ENCODE data around the gene POU2F2.
A peak's percentile ranks its signal among the peaks of the same experiment; 100 is the strongest.

The POU2F2 gene

DNA sequence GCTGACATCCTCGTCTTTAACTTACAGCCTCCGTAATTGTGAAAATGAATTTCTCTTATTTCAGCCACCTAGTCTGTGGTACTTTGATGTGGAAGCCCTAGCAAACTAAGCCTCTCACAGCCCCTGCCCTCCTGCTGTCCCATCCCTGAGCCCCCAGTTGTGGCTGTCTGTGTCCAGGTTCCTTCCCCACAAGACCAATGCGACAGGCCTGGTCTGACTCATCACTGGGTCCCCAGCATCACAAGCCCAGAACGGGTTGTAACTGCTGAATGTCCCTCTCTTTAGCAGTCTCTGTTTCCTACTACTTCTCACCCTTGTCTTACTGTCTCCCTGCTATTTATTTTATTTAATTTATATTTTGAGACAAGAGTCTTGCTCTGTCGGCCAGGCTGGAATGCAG, 5.7 kb downstream of the POU2F2 start:
- DNase-seq (ENCODE audit: extremely low read depth in 1 of 2, low read depth in 1 of 2) = no peak

DNA sequence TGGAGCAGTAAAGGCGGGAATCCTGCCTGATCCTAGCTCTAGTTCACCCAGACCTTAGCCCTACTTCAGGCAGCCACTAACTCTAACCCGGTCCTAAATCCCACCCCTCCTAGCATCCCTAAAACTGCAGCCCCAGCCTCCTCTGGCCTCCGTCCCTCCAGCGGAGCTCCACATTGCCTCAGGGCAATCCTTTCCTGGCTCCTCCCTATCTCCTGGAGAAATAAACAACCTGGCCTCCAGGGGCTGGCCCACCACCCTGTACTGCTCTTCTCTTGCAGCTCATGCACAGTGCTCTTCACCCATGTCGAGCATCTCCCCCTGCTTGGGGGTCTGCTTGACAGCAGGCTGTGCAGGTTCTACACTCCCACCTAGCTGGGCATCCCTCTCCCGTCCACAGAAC, 6.7 kb downstream of the POU2F2 start:
- DNase-seq (ENCODE audit: extremely low read depth in 1 of 2, low read depth in 1 of 2) = no peak

DNA sequence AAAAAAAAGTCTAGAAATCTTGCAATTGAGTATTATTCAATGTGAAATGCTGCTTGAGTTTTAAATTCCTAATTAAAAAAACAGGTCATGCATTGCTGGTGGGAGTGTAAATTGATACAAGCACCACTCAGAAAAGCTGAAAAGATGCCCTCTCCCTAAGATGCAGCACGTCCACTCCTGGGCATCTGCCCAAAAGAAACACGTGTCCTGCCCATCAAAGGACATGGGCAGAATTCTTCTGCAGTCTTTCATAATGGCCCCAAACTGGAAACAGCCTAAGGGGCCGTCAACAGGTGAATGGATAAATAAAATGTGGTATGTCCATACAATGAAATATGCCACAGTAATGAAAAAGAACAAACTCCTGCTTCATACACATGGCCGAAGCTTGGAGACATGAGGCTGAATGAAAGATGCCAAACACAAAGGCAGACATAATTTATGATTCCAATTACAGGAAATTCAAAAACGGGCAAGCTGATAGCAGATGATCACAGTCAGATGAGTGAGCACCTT, 7.8 kb downstream of the POU2F2 start:
- DNase-seq (ENCODE audit: extremely low read depth in 1 of 2, low read depth in 1 of 2) = no peak

DNA sequence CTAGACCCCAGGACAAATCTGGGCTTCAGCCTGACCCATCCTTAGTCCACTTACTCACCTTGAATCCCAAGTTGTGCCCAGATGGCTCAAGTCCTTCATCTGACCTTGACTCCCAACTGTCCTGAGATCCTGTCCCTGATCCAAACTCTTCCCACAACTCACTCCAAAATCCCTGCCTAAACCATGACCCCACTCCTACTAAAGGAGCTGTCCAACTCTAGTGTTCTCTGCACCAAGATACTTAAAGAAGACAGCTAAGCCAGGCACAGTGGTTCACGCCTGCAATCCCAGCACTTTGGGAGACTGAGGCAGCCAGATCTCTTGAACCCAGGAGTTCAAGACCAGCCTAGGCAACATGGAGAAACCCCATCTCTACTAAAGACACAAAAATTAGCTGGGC, 8.5 kb downstream of the POU2F2 start:
- DNase-seq (ENCODE audit: extremely low read depth in 1 of 2, low read depth in 1 of 2) = no peak

DNA sequence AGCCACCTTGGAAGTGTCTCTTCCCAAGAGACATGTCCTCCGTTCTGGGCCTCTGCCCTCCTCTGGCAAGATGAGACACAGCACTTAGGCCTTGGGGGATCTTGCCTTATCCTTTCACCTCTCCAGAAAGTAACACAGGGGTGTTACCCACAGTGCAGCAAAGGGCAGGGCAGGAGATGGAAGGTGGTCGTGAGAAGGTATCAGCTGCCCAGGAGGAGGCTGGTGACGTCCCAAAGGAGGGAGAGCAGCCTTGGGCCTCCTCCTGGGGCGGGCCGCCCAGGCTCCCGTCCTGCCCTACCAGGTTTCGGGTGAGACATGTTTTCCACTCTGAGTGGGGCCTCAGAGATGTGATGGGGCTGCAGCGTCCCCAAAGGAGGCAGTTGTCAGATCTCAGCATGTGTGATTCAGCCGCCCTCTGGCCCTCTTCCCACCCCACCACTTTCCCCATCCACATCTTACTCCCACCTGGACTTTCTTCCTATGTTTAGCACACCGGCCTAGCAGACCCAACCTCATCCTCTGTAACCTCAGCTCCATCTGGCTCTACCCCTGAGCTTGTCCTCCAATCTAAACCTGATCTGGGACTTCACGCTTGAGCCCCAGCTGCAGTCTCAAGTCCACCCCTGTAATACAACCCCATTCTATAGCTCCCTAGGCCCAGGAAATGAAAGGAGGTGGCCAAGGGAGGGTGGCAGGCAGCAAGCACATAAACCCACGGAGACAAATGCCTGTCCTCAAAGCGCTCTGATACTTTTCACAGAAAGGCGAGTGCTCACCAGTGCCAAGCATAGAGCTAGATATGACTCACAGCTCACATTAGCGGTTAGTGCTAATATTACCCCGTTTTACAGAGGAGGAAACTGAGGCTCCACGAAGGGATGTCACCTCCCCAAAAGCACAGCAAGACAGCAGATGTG, 9.3 kb downstream of the POU2F2 start:
- peak; percentile 19 to 36 for DNase-seq (ENCODE audit: extremely low read depth in 1 of 2, low read depth in 1 of 2)

DNA sequence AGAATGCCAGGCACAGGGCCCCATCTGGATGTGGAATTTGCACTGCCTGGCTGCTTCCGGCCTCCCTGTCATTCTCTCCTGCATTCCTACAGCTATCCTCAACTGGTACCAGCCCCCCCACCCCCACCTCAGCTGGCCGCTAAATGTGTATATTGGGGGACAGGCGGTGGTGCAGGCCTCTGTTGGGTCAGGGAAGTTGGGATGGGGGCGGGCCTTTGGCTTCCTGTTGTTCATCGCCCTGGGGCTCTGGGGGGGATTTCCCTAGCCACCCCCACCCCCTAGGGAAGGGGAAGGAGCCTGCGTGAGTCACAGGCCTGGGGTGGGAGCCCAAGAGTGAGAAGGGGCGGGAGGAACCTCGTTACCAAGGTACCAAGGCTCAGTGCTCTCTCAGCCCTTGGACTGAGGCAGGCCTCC, 10.6 kb downstream of the POU2F2 start:
- DNase-seq (ENCODE audit: extremely low read depth in 1 of 2, low read depth in 1 of 2) = peak; percentile 55 to 64

DNA sequence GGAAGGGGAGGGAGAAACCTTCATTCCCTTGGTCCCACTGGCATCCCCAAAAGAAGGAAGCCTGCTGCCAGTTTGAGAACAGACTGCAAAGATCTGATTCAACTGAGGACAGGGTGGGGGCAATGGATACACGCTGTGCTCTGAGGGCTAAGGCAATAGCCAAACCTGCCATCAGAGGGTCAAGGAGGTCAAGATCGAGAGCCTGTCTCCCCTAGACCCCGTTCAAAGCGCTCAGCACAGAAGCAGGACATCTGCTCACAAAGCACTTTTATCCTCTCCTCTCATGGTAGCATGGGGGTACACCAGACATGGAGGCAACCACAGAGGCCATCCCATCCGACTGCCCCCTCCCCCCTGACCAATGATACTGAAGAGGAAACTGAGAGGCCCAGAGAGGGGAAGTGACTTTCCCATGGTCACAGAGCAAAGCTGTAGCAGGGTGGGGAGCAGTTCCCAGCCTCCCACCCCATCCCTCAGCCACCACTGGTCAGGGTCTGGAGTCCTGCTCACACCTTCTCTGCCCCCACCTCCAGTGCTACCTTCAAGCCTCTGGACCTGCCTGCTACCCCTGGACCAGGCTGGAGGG, 11.1 kb downstream of the POU2F2 start:
- DNase-seq (ENCODE audit: extremely low read depth in 1 of 2, low read depth in 1 of 2) = no peak

DNA sequence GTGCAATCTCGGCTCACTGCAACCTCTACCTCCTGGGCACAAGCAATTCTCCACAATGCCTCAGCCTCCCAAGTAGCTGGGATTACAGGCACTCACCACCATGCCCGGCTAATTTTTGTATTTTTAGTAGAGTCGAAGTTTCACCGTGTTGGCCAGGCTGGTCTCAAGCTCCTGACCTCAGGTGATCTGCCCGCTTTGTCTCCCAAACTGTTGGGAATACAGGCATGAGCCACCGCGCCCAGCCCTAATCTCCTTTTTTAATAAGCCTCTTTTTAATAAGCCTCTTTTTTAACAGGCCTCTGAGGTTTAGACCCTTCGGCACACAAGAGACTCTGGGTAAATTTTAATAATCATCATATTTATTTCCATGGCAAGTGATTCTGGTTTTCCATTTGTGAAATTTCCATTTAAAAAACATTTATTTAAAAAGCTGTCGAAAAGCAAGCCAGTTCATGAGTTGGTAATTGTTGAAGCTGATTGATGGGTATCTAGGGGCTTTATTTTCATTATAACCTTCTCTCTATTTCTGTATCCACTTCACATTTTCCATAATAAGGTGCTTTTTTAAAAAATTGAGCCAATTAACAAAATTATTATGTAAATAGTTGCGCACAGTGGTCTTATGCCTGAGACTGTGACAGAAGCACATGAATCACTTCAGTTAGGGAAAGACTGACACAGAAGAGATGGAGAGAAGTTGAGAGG, 11.8 kb downstream of the POU2F2 start:
- no peak for DNase-seq (ENCODE audit: extremely low read depth in 1 of 2, low read depth in 1 of 2)

DNA sequence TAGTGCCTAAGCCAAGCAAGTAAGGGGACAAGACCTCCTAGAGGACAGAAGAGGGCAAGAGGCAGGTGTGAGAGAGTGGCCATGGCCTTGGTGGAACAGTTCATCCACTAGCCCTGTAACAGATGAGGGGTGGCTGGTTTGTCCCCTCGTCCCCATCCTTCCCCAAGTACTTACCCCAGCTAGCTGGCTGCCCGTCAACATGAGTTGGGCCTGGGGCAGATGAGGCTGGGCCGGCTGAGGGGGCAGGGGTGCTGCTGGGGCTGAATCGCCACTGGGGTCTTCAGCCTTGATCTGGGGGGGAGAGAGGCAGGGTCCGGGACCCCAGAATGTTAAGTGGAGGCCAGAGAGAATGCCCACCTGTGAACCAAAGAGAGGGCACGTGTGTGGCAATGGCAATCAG, 15.2 kb downstream of the POU2F2 start:
- DNase-seq (ENCODE audit: extremely low read depth in 1 of 2, low read depth in 1 of 2) = no peak

DNA sequence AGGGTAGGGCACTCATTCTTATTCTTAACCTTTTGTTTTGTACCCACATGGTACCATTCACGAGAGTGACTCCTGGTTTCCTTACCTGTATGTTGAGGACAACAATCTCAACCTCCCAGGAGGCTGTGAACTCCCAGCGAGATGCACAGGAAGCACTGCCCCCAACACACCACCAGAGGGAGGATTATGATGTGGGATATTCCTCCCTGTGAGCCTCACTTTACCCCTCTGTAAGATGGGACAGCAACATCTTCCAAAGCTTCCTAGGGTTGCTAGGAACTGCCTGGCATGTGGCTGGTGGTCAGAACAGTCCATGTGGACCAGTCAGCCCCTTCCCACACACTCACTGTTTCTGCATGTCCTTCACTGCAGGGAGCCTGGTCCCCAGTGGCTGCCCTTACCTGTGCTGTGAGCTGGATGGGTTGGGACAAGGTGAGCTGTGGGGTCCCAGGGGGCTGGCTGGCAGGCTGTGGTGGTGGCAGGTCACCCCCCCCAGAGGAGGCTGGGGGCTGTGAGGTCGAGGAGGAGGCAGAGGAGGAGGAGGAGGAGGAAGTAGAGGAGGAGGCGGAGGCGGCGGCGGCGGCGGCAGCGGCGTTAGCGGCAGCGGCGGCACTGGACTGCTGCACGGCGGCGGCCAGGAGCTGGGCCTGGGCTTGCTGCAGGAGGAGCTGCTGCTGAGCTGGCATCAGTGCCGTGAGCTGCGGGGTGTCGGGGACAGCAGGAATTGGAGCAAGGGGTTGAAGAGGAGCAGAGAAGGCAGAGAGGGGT, 15.8 kb downstream of the POU2F2 start:
- DNase-seq (ENCODE audit: extremely low read depth in 1 of 2, low read depth in 1 of 2) = no peak

DNA sequence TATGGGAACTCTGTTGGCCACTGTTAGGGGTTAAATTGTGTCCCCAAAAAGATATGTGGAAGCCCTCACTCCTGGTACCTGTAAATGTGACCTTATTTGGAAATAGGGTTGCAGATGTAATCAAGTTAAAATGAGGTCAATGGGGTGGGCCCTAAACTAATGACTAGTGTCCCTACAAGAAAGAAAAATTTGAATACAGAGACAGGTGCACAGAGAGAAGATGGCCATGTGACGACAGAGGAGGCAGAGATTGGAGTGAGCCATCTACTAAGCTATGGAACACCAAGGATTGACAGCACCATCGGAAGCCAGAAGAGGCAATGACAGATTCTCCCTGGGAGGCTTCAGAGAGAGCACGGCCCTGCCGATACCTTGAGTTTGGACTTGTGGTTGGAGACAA, 16.5 kb downstream of the POU2F2 start:
- DNase-seq (ENCODE audit: extremely low read depth in 1 of 2, low read depth in 1 of 2) = no peak

DNA sequence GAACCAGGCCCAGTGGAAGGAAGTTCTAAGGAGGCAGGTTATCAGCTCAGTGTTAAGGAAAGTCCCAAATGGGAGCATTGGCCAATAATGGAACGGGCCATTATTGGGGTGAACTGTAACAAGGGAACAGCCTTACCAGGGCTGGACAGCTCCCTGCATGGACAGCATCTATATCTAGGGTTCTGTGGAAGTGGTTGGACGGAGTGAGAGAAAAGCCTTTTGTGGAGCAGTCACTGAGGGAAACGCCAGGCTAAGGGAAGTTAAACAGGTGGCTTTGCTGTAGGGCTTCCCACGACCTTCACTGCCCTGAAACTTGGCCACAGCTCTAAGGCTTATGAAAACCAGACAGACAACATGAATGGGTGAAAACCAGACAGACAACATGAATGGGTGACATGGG, 17.0 kb downstream of the POU2F2 start:
- DNase-seq (ENCODE audit: extremely low read depth in 1 of 2, low read depth in 1 of 2) = no peak

DNA sequence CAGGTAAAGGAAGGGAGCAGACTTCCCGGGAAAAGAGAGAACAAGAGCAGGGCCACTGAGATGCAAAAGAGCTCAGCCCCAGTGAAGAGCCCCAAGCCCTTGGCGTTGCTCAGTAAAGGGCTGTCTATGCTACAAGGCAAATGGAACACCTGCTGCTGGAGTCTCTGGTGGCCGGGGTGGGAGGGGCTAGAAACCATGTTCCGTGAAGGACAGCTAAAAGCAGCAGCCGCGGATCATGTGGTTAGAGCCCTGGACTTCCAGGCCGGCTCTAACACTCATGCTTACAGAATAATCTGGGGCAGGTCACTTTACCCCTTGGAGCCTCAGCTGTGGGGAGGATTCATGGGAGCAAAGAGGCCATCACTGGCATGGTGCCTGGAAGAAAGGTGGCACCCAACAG, 17.8 kb downstream of the POU2F2 start:
- DNase-seq (ENCODE audit: extremely low read depth in 1 of 2, low read depth in 1 of 2) = no peak

DNA sequence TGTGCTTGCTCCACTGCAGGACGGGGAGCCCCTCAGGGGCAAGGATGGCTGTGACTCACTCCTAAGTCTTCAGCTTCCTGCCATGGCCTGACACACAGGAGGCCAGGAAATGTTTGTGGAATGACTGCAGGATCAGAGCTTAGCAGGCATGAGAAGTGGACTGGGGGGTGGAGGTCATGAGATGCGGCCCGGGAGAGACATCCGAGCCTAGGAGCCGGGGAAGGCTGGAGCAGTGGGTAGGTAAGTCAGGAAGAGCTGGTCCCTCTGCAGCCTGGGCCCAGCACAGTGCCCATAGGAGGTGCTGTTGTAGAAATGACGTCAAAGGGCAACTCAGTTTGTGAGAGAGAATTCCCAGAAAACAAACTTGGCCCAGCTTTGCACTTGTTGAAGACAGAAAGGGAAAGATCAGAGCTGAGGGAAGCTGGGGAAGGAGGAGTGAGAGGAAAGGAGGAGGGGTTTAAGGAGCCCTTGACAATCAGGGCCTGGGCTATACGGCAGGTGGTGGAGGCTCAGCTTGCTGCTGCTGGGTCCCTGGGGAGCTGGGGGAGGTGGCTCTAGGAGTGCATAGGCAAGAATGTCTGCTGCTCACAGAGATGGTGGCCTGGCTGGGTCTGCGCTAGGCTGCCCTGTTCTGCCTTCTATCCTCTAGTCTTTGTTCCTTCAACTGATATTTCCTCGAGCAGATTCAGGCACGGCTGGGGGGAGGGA, 18.5 kb downstream of the POU2F2 start:
- DNase-seq (ENCODE audit: extremely low read depth in 1 of 2, low read depth in 1 of 2) = no peak

DNA sequence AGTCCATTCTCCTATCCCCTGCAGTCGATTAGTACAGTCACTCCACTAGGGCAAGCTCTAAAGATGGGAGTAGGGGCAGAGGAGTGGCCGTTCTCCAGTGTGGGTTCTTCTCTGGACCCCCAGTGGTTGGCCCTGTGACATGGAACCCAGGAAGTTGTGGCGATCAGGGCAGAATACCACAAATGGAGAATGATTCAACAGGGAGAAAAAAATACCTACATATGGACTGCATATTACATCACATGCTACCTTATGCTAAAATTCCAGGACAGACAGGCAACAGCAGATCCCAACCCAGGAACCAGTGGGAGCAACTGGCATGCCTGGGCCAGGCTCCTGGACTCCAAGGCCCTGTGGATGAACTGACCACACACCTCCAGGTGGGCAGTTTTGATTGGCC, 20.4 kb downstream of the POU2F2 start:
- DNase-seq (ENCODE audit: extremely low read depth in 1 of 2, low read depth in 1 of 2) = no peak

DNA sequence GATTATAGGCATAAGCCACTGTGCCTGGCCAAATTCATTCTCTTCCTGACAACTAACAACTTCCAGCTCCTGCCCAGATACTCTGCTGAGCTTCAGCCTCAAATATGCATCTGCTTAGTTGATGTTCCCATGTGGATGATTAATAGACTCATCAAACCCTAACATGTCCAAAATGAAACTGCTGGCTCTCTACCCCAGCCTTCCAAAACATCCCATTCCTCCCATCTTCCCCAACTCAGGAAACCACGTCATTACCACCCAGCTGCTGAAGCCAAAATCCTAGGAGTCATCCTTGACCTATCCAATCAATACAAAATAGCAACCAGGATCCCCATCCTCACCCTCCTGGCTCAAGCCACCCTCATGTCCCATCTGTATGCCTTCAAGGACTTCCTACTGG, 20.9 kb downstream of the POU2F2 start:
- no peak for DNase-seq (ENCODE audit: extremely low read depth in 1 of 2, low read depth in 1 of 2)

DNA sequence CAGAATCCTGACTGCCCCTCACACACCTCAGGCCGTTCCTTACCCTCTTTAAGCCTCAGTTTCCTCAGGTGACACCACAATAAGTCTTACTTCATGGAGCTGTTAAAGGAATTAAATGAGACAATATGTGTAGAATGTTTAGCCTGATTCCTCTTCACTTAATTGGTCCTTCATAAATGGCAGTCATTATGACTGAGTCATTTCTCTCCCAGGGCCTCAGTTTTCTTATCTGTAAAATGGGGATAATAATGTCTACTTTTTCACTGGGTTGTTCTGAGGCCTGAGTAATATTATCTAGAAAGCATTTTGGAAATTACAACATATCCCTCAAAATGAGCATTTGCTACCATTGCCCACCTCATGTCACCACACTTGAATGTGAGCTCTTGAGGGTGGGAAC, 21.6 kb downstream of the POU2F2 start:
- DNase-seq (ENCODE audit: extremely low read depth in 1 of 2, low read depth in 1 of 2) = no peak

DNA sequence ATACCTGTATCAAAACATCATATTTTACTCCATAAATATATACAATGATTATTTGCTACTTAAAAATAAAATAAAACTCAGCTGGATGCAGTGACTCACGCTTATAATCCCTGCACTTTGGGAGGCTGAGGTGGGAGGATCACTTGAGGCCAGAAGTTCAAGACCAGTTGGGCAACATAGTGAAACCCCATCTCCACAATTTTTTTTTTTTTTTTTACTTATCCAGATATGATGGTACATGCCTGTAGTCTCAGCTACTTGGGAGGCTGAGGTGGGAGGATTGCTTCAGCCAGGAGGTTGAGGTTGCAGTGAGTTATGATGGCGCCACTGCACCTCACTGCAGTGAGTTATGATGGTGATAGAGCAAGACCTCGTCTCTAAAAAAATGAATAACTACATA, 22.4 kb downstream of the POU2F2 start:
- DNase-seq (ENCODE audit: extremely low read depth in 1 of 2, low read depth in 1 of 2) = no peak

DNA sequence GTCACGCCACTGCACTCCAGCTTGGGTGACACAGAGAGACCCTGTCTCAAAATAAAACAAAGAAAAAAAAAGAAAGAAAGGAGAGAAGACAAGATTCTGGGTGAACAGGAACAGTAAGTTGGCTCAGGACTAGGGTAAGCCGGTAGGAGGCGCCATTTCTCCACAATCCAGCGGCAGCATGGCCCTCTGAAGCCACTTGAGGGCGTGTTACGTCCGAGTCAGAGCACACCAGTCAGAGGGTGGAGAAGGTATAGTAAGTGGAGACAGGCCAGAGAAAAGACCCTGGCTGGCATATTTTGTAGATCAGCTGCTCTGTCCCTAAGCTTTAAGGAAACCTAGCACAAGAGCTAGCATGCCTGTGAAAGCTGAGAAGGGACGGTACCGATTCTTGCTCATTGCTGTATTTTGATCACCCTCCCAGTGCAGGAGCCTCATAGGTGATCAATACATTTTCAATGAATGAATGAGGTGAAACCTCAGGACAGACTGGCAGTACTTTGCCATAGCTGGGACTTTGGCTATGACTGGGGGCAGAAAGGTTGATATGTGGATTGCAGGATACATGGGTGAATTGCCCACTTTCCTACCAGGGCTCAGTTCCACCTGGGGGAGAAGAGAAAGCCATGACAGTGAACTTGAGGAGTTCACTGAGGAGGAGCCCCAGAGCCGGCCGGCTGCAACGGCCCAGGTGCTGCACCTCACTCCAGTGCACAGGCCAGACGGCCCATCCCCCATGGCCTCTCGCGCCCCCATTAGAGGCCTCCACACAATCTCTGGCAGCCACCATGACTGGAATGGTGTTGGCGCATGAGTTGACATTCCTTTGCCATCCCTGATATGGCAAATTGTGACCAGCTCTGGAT, 23.5 kb downstream of the POU2F2 start:
- peak; percentile 79 to 85 for DNase-seq (ENCODE audit: extremely low read depth in 1 of 2, low read depth in 1 of 2)
